Measurements from ENCODE around the gene HOXB6. TPM values are rescaled to one million over a fixed set of nuclear protein-coding genes. Genes with fewer than 3 reads are reported as not detected.

Gene HOXB6
- total RNA-seq, 1 donor from 2014 or later, result not detected

DNA sequence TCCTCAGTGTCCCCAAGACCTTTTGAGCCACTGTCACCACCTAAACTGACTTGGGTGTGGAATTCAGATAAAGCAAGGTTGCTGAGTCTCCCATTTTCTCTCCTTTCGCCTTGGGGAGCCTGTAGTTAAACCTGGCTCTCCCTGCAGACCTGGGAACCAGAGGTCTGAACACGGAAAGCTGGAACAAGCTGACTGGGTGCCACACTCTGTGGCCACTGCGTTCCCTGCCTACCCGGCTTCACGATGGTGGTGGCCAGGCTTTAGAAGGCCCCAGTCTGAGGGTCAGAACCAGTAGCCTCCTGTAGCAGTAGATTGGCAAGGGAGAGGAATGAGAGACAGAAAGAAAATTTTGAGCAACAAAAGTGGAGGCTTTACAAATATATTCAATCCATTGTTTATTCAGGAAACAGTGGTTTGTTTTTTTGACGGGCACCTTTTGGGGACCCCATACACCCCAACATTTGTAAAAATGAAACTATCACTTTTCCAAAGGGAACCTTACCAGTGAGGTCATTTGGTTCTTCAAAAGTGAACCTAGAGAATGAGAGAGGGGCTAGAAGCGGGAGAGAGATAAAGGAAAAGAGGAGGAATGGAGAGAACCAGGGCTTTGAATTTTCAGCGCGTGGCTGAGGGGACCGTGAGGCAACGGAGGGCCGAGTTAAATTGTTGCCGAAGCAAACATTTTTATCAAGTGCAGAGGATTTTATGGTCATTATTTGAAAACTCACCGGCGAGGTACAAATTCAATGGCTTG is 12.1 kb upstream of the HOXB6 start:
- Histone ChIP-seq H3K4me2 (no peak overlapping the region), H2AFZ (replicated peaks) (no peak overlapping the region), H3K4me3 (no peak overlapping the region), H3K27me3 (peaks cover 100% of the 10 kb centered on the region), H3K36me3 (no peaks in the 10 kb centered on the region), H3F3A (ENCODE audit: low read depth) (peaks cover 9% of the 10 kb centered on the region), H3K9me3 (ENCODE audit: low read depth) (no peaks in the 10 kb centered on the region), H3K9ac (no peak overlapping the region), H4K20me1 (ENCODE audit: low read depth) (peaks cover 98% of the 10 kb centered on the region), H3K4me1 (no peaks in the 10 kb centered on the region), H3K27ac (no peak overlapping the region), H3K79me2 (ENCODE audit: low read depth) (no peaks in the 10 kb centered on the region)
- H3K9me3 Mint-ChIP-seq, result peaks cover 6% of the 10 kb centered on the region
- peak; percentile 2 for TF ChIP-seq EZH2phosphoT487 (IDR thresholded peaks at IDR 0.05)
- no peak for TF ChIP-seq EZH2 (IDR thresholded peaks at IDR 0.05)
- TF ChIP-seq, protein P1, sequence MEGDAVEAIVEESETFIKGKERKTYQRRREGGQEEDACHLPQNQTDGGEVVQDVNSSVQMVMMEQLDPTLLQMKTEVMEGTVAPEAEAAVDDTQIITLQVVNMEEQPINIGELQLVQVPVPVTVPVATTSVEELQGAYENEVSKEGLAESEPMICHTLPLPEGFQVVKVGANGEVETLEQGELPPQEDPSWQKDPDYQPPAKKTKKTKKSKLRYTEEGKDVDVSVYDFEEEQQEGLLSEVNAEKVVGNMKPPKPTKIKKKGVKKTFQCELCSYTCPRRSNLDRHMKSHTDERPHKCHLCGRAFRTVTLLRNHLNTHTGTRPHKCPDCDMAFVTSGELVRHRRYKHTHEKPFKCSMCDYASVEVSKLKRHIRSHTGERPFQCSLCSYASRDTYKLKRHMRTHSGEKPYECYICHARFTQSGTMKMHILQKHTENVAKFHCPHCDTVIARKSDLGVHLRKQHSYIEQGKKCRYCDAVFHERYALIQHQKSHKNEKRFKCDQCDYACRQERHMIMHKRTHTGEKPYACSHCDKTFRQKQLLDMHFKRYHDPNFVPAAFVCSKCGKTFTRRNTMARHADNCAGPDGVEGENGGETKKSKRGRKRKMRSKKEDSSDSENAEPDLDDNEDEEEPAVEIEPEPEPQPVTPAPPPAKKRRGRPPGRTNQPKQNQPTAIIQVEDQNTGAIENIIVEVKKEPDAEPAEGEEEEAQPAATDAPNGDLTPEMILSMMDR (IDR thresholded peaks at IDR 0.05), result no peak
- H3K27ac Mint-ChIP-seq, result no peak overlapping the region
- peaks cover 7% of the 10 kb centered on the region for H3K4me1 Mint-ChIP-seq
- H3K4me3 Mint-ChIP-seq, result no peak overlapping the region
- H3K36me3 Mint-ChIP-seq, result no peaks in the 10 kb centered on the region
- no peak for DNase-seq (ENCODE audit: low spot score)
- H3K27me3 Mint-ChIP-seq (ENCODE audit: insufficient read depth, low read depth), result peaks cover 93% of the 10 kb centered on the region

DNA sequence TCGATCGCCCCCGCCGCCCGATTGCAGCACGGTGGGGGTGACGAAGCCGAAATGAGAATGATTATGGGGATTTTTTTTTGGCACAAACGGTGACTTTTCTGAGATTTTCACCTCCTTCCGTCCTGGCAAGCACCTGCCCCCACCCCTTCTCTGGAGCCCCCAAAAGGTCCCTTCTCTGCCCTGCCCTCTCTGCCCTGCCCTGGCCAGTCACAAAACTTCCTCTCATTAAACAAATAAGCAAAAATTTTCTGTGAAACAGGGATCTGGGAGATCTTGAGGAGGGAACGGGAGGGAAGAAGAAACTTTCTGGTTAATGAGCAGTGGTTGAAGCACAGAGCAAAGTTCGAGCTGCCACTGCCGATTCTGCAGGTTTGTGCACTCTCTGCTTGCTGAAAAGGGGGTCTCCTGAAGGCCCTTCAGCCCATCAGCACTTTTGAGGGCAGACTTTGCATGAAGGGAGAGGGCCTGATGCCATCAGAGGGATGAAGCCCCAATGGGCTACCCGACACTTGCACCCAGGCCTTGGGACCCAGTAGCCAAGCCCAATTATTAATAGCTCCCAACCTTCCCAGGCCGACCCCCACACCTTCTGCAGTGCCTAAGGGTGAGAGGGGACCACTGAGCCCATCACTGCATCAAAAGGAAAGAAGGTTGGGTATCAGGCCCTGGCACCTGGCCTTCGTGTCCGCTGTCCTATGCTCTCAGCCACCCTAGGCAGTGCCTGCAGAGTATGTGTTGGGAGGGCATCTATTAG is 11.4 kb upstream of the HOXB6 start:
- H3K4me1 ChIP-seq, result no peaks in the 10 kb centered on the region
- DNase-seq (ENCODE audit: low spot score), result no peak
- TF ChIP-seq EZH2phosphoT487 (IDR thresholded peaks at IDR 0.05) (peak; percentile 82), EZH2 (IDR thresholded peaks at IDR 0.05) (peak; percentile 30)
- TF ChIP-seq, protein P1 (IDR thresholded peaks at IDR 0.05), result no peak
- no peak overlapping the region for H3K4me2 ChIP-seq
- no peaks in the 10 kb centered on the region for H3K36me3 ChIP-seq
- H3K27me3 ChIP-seq, result peaks cover 100% of the 10 kb centered on the region
- H3K4me3 ChIP-seq, result no peak overlapping the region
- Mint-ChIP-seq H3K27ac (no peak overlapping the region), H3K4me3 (no peak overlapping the region), H3K36me3 (no peaks in the 10 kb centered on the region), H3K9me3 (peaks cover 3% of the 10 kb centered on the region), H3K4me1 (peaks cover 7% of the 10 kb centered on the region), H3K27me3 (ENCODE audit: insufficient read depth, low read depth) (peaks cover 93% of the 10 kb centered on the region)
- no peak overlapping the region for H3K27ac ChIP-seq
- H3K79me2 ChIP-seq (ENCODE audit: low read depth), result no peaks in the 10 kb centered on the region
- no peak overlapping the region for H3K9ac ChIP-seq
- no peak overlapping the region for H2AFZ ChIP-seq (replicated peaks)
- H4K20me1 ChIP-seq (ENCODE audit: low read depth), result peaks cover 98% of the 10 kb centered on the region
- H3F3A ChIP-seq (ENCODE audit: low read depth), result peaks cover 9% of the 10 kb centered on the region
- H3K9me3 ChIP-seq (ENCODE audit: low read depth), result no peaks in the 10 kb centered on the region

DNA sequence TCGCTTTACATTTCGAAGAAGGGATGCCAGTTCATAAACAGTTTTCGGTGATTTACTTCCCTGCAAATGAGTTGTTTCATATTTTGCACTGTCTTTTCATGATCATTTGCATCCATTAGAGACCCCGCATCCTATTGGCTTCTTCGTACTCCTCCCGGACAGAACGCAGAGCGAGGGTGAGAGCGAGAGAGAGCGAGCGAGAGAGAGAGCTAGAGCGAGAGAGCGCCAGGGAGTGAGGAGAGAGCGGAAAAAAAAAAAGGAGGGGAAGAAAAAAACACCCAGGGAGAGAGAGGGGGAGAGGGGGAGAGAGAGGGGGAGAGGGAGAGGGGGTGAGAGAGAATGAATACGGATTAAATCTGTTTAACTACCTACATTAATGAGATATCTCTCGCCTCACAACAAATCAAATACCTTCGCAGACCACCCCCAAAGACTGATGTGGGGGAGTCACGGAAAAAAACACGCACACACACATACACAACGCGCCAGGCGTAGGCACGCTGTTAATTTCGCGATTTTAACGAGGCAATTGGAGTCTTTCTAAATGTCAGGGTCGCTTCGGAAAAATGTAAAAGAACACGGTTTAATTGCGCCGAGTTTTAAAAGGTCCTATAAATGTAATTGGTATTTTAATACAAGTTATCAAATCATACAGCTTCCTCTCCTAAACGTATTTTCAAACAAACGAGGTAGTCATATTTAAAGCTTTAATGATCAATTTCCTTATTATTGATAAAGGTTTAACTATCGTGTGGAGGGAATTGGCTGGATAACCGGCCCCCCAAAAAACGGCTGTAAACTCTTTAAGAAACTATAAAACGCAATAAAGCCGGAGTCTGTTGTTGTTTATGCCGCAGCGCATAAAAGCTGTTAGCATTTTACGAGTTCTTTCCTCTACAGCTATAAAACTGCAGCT is 10.5 kb upstream of the HOXB6 start, which contains the start of gene HOXB8:
Gene HOXB8, minus strand, starts transcription at position 246 of the 916 bp plus-strand sequence. CDS start 588 bp downstream, outside the sequence.
- peak; percentile 6 for TF ChIP-seq EZH2 (IDR thresholded peaks at IDR 0.05)
- peak; percentile 86 for TF ChIP-seq EZH2phosphoT487 (IDR thresholded peaks at IDR 0.05)
- TF ChIP-seq, protein P1 (IDR thresholded peaks at IDR 0.05), result no peak
- no peaks in the 10 kb centered on the region for H3K79me2 ChIP-seq (ENCODE audit: low read depth)
- no peak for DNase-seq (ENCODE audit: low spot score)
- peaks cover 100% of the 10 kb centered on the region for H3K27me3 ChIP-seq
- no peaks in the 10 kb centered on the region for H3K36me3 Mint-ChIP-seq
- no peaks in the 10 kb centered on the region for H3K4me1 ChIP-seq
- H3K4me3 ChIP-seq, result no peak within 1 kb of the TSS
- no peak within 1 kb of the TSS for H3K27ac Mint-ChIP-seq
- no peak within 1 kb of the TSS for H3K9ac ChIP-seq
- peaks cover 11% of the 10 kb centered on the region for H3K4me1 Mint-ChIP-seq
- no peaks in the 10 kb centered on the region for H3K36me3 ChIP-seq
- no peak within 1 kb of the TSS for H2AFZ ChIP-seq (replicated peaks)
- H3K4me3 Mint-ChIP-seq, result no peak within 1 kb of the TSS
- H3K27ac ChIP-seq, result no peak within 1 kb of the TSS
- peaks cover 93% of the 10 kb centered on the region for H3K27me3 Mint-ChIP-seq (ENCODE audit: insufficient read depth, low read depth)
- peaks cover 3% of the 10 kb centered on the region for H3K9me3 Mint-ChIP-seq
- peaks cover 9% of the 10 kb centered on the region for H3F3A ChIP-seq (ENCODE audit: low read depth)
- H3K9me3 ChIP-seq (ENCODE audit: low read depth), result no peaks in the 10 kb centered on the region
- H3K4me2 ChIP-seq, result no peak within 1 kb of the TSS
- H4K20me1 ChIP-seq (ENCODE audit: low read depth), result peaks cover 97% of the 10 kb centered on the region
